ENCODE data around the gene CRISPLD2. TPM values are rescaled to one million over a fixed set of nuclear protein-coding genes. Genes with fewer than 3 reads are reported as not detected.
A peak's percentile ranks its signal among the peaks of the same experiment; 100 is the strongest.

The CRISPLD2 gene
- polyA plus RNA-seq, 3 donors = 6.1 to 7.6 (median 6.3) TPM

- no peak for DNase-seq (ENCODE audit: low read depth in 3 of 3, low spot score in 2 of 3)
Observed at GRCh38 chr16:84879569-84880487, 60.0 kb downstream of the CRISPLD2 start.

GRCh38 chr16:84881702-84882521, 62.1 kb downstream of the CRISPLD2 start:
- DNase-seq (ENCODE audit: low read depth in 3 of 3, low spot score in 2 of 3) = no peak

- no peak for DNase-seq (ENCODE audit: low read depth in 3 of 3, low spot score in 2 of 3)
Observed at GRCh38 chr16:84883301-84883700, 63.5 kb downstream of the CRISPLD2 start.

GRCh38 chr16:84884246-84884595, 64.4 kb downstream of the CRISPLD2 start:
- no peak for DNase-seq (ENCODE audit: low read depth in 3 of 3, low spot score in 2 of 3)

- DNase-seq (ENCODE audit: low read depth in 3 of 3, low spot score in 2 of 3) = peak in 1 of 3 donors; percentile 23
Observed at GRCh38 chr16:84884596-84885341, 65.0 kb downstream of the CRISPLD2 start.

GRCh38 chr16:84885342-84885910, 65.6 kb downstream of the CRISPLD2 start:
- DNase-seq (ENCODE audit: low read depth in 3 of 3, low spot score in 2 of 3) = no peak

GRCh38 chr16:84886497-84887090, 66.8 kb downstream of the CRISPLD2 start:
- DNase-seq (ENCODE audit: low read depth in 3 of 3, low spot score in 2 of 3) = no peak

GRCh38 chr16:84887207-84887606, 67.4 kb downstream of the CRISPLD2 start:
- DNase-seq (ENCODE audit: low read depth in 3 of 3, low spot score in 2 of 3) = no peak

GRCh38 chr16:84888450-84888849, 68.7 kb downstream of the CRISPLD2 start:
- DNase-seq (ENCODE audit: low read depth in 3 of 3, low spot score in 2 of 3) = no peak

- no peak for DNase-seq (ENCODE audit: low read depth in 3 of 3, low spot score in 2 of 3)
Observed at GRCh38 chr16:84889066-84889465, 69.3 kb downstream of the CRISPLD2 start.

GRCh38 chr16:84890427-84890826, 70.6 kb downstream of the CRISPLD2 start:
- DNase-seq (ENCODE audit: low read depth in 3 of 3, low spot score in 2 of 3) = no peak

GRCh38 chr16:84891149-84891795, 71.5 kb downstream of the CRISPLD2 start:
- peak in 1 of 3 donors; percentile 23 for DNase-seq (ENCODE audit: low read depth in 3 of 3, low spot score in 2 of 3)

GRCh38 chr16:84892097-84892496, 72.3 kb downstream of the CRISPLD2 start:
- DNase-seq (ENCODE audit: low read depth in 3 of 3, low spot score in 2 of 3) = no peak

- no peak for DNase-seq (ENCODE audit: low read depth in 3 of 3, low spot score in 2 of 3)
Observed at GRCh38 chr16:84893467-84893848, 73.7 kb downstream of the CRISPLD2 start.

- DNase-seq (ENCODE audit: low read depth in 3 of 3, low spot score in 2 of 3) = no peak
Observed at GRCh38 chr16:84893849-84894599, 74.2 kb downstream of the CRISPLD2 start.

GRCh38 chr16:84895016-84895415, 75.2 kb downstream of the CRISPLD2 start:
- no peak for DNase-seq (ENCODE audit: low read depth in 3 of 3, low spot score in 2 of 3)

- no peak for DNase-seq (ENCODE audit: low read depth in 3 of 3, low spot score in 2 of 3)
Observed at GRCh38 chr16:84896847-84897246, 77.1 kb downstream of the CRISPLD2 start.

- DNase-seq (ENCODE audit: low read depth in 3 of 3, low spot score in 2 of 3) = no peak
Observed at GRCh38 chr16:84897911-84898377, 78.2 kb downstream of the CRISPLD2 start.

- DNase-seq (ENCODE audit: low read depth in 3 of 3, low spot score in 2 of 3) = no peak
Observed at GRCh38 chr16:84898447-84898846, 78.7 kb downstream of the CRISPLD2 start.
